Brain pericyte (primary cell): ENCODE data around the gene SH2D4B.
"Not testable (repeated sequence)": the region's sequence is repeated elsewhere in the genome, so short reads cannot be mapped to it uniquely, and the experiment has no call there.

Experiments
- DNase-seq: peaks from one replicate; pipeline ENCODE4 v3.0.0-alpha.2; 2012; ENCODE audit warnings: low read depth, low spot score

SH2D4B gene

GRCh38 chr10:80524190-80524909, 13.4 kb upstream of the SH2D4B start:
- no peak for DNase-seq

DNA sequence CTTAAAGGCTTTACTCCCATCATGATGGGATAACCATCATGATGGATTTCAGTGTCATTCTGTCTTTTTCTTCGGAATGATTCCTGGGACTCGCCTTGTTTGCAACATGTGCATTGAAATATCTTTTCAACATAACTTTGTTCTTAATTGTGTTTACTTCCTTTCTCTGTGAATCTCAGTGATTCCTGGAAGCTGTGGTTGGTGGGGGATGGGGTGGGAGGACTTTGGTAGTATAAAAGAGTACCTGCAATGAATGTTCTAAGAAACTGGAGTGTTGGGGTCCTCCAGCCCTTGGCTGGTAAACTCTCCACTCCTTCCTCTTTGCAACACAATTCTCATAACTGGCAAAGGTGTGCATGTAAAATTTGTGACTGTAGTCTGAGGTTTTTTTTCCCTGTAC, 11.5 kb upstream of the SH2D4B start:
- DNase-seq, result no peak

DNA sequence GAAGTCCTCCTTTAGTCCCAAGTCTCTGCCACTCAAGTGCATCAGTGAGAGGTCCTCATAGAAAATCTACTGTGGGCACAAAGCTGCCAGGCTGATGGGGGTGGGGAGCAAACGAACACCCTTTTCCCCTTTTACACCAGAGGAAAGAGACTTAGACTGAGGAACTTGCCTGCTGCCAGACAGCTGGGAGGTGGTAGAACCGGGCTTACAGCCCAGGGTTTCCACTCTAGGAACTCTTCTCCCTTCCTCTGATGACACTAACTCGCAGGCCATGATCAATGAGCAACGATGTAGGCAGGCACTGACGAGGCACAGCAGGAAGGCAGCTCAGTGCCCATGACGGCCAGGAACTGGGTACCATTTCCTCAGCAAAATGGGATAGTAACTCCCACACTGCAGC, 11.0 kb upstream of the SH2D4B start:
- no peak for DNase-seq

DNA sequence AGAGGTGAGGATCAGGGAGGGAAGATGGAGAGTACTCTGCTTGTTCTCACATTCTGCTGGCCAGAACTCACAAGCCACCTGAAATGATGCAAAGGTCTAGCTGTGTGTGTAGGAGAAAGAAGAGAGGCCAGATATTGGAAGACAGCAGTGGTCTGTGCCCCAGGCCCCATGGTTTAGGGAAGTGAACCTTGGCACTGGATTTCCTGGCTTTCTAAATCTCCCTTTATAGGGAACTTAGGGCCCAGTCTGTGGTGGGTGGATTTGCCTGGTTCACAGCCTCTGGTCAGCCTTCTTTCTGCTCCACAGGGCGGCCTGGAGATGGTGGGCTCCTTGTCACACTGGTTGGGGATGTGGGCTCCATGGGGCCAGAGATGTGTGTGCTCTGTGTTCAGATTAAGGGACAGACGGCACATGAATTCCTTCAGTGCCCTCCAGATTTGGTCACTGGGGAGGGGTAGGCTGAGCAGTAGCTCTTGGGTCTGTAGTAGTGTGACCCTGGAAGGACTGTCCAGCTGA, 9.5 kb upstream of the SH2D4B start:
- DNase-seq, result no peak

GRCh38 chr10:80528901-80529300, 8.8 kb upstream of the SH2D4B start:
- no peak for DNase-seq

GRCh38 chr10:80529604-80530003, 8.1 kb upstream of the SH2D4B start:
- DNase-seq, result no peak

GRCh38 chr10:80530251-80530650, 7.5 kb upstream of the SH2D4B start:
- DNase-seq, result no peak

- no peak for DNase-seq
These were observed 6.9 kb upstream of the SH2D4B start for GRCh38 chr10:80530816-80531215.

GRCh38 chr10:80532571-80532970, 5.1 kb upstream of the SH2D4B start:
- no peak for DNase-seq

DNA sequence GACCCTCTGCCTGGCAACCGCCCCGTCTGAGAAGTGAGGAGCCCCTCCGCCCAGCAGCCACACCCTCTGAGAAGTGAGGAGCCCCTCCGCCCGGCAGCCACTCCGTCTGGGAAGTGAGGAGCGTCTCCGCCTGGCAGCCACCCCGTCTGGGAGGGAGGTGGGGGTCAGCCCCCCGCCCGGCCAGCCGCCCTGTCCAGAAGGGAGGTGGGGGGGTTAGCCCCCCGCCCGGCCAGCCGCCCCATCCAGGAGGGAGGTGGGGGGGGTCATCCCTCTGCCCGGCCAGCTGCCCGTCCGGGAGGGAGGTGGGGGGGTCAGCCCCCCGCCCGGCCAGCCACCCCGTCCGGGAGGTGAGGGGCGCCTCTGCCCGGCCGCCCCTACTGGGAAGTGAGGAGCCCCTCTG, 3.6 kb upstream of the SH2D4B start:
- DNase-seq, result not testable (repeated sequence)

GRCh38 chr10:80534646-80535045, 3.1 kb upstream of the SH2D4B start:
- not testable (repeated sequence) for DNase-seq

DNA sequence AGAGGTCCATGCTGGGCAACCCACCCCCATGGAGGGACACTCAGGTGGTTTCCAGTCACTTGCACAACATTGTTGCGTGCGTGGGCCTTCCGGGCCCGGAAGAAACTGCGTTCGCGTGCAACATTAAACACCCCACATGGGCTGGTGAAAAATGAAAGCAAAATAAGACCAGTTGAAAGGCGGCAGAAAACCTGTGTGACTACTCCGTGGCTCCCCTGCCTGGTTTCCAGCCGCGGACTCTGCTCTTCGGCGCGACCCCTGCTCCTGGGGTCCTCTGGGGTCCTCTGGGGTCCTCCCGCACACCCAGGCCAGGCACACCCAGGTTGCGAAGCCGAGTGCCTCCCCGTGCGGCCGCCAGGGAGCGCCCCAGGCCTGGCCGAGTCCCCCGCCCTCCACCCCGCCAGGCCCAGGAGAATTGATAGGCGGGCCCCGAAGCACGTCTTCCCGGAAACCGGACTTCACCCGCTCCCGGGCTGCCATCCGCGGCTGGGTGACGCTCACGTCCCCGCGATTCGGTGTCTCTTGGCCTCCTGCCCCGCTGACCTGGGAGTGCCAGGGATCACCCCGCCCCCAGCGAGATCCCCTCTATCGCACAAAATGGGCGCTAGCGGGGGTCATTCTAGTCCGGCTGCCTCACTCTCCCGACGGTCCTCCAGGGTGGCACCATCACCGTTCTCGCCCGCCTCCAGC, 1.9 kb upstream of the SH2D4B start:
- DNase-seq, result no peak

GRCh38 chr10:80536361-80536835, 1.3 kb upstream of the SH2D4B start:
- DNase-seq, result no peak

DNA sequence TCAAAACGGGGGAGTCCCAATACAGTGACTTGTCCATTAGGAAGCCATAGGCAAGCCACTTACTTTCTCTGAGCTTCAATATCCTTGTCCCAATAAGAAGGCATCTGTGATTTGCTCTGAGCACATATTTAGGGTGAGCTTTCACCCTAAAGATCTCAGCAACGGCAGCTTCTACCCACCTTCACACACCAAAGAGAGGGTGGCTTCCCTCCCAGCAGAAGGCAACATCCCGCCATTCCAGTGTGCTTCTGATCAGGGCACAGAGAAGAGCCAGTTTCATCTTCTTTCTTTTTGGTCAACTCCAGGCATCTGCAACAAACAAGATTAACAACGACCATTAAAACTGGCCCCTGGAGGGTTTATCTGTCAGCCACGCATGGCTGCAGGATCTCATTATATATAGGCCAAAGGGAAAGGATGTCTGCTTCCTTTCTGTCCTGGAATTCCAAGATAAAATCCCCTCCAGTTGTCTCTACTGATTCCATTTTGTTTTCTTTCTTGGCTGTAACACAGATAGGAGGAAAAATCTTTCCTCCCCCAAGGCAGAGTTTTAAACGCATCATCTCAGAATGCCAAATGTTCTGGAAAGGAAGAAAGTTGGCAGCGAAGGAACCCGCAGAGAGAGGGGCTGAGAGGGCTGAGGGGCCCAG, 491 bp upstream of the SH2D4B start:
- no peak for DNase-seq

GRCh38 chr10:80538481-80539185, 931 bp downstream of the SH2D4B start:
- DNase-seq, result no peak

DNA sequence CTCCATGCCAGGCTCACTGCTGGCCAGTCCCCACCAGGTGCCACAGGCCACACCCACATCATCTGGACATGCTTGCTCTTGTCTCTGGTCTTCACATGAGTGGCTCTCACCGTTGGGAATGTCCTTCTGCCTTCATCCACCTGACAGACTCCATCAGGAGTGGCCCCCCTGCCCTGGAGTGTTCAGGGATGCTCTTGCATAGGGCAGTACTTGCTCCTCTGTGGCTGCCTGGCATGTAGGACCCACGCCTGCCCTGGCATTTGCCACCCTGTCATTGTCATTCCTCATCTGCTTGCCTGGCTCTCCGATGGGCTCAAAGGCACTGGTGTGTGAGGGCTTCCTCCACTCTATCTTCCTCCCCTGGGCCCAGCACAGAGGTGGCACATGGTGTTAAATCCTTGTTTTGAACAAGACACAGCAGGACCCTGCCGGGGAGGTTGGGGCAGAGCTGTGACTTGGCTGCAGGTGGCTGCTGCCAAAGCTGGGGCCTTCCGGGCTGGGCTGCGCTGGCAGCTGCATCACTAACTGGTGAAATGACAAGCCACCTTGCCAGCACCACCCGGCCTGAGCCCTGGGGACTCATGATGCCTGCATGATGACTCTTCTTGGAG, 1.8 kb downstream of the SH2D4B start:
- no peak for DNase-seq

GRCh38 chr10:80540136-80540535, 2.4 kb downstream of the SH2D4B start:
- DNase-seq, result no peak

- no peak for DNase-seq
These were observed 2.9 kb downstream of the SH2D4B start for GRCh38 chr10:80540618-80540980.

DNA sequence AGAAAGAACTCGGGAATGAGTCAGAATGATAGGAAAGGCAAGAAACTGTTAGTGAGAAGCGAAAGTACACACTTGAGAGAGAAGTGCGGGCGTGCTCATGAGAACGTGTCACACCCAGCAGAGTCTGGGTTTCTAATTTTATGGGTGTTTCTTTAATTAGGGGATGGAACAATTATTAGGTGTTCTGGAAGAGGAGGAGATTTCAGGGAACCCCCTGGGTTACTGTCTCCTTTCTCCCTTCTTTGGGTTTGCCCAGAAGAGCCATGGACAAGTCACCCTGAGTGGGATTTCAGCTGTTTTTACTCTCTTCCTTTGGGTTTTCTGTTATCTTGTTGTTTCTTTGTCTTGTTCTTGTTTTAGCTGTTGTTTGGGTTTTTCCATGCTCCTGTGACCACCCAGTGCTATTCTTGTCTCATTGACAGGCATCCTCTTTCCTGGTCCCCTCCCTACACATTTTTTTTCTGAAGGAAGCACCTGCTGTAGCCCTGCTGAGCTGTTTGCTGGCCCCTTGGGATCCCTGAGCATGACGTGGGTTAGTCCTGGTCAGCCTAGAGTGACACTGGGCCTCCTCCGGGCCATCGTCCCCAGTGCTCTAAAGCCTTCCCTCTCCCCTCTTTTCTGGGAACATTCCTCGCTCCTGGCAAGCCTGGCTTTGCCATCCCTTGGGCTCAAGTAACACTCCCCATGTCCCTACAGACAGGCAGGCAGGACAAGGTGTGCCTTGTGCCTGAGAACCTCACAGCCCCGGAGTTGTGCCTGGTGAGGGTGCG, 3.5 kb downstream of the SH2D4B start:
- no peak for DNase-seq

- no peak for DNase-seq
These were observed 4.4 kb downstream of the SH2D4B start for GRCh38 chr10:80542053-80542452.
